ENCODE measurements around the gene LNP1.

Gene LNP1

DNA sequence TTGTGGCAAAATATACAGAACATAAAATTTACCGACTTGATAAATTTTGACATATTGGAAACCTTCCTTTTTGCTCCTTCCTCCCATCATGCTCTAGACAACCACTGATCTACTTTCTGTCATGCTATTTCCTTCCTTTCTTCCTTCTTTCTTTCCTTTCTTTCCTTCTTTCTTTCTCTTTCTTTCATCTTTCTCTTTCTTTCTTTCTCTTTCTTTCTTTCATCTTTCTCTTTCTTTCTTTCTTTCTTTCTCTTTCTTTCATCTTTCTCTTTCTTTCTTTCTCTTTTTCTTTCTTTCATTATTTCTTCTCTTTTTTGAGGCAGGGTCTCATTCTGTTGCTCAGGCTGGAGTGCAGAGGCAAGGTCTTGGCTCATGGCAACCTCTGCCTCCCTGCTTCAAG, 82.2 kb downstream of the LNP1 start:
- no peak for DNase-seq

DNA sequence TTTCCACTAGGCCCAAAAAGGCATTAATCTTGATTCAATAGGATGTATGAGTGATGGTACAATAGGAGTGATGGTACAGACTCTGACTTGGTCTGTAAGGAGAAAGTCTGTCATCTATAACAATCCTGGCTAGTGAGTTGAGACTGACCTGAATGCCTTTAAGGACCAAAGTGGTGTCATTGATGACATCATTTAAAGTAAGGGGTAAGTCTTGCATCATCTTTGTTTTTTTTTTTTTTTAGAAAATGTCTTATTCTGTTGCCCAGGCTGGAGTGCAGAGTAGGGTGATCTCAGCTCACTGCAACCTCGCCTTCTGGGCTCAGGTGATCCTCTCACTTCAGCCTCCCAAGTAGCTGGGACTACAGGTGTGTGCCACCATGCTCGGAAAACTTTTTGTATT, 85.5 kb downstream of the LNP1 start:
- no peak for DNase-seq

DNA sequence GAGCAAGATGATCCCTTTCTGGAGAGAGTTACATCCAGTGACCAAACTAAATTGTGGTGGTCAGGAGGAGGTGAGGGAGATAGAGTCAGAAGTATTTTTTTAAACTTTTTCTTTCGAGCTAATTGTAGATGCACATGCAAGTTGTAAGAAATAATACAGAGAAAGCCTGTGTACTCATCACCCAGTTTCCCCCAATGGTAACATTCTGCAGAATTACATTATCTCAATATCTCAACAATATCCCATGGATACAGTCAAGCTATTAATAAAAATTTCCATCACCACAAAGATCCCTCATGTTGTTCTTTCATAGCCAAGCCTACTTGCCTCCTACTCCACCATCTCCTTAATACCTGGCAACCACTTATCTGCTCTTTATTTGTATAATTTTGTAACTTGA, 87.8 kb downstream of the LNP1 start:
- no peak for DNase-seq

DNA sequence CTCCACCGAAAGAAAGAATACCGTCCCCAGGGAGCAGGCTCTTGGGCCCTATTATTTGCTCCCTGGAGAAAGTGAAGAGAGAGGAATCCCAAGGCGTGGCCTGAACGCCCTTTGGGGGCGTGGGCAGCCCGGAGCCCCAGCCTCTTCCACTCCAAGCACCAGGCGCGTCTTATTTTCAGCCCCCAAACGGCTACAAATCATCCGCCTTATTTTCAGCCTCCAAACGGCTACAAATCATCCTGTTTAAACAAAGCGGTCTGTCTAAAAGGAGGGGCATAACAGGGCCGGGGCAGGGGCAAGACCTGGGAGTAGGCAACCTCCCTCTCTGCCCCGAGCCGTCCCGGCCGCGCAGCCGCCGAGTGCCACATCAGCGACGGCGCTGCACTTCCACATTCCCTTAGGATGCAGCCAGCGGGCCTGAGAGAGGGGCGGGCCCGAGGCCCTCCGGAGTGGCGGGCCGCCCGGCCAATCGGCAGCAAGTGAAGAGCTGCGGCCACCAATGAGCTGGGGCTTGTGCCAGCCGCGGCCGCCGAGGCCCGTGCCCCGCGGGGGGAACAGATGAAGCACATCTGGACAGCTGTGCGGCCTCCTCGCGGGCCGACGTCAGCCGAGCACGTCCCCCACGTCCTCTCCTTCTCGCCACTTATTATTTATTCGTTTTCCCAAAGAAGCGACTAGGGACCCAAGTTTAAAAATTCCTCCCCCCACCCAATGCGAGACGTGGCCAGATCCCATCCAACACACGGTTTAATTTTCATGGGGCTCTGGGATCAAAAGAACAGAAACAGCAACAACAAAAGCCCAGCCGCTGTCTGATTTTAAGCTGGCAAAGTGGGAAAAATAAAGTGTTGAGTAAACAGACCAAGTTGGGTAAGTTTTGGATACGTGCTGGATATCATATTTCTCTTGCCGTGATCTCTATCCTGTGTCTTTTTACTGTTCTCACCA, 91.0 kb downstream of the LNP1 start, which contains the start of gene TMEM45A:
Gene TMEM45A, plus strand, starts transcription at position 561 of the 948 bp plus-strand sequence. CDS start 62,593 bp downstream, outside the sequence.
- peak; percentile 87 for DNase-seq

DNA sequence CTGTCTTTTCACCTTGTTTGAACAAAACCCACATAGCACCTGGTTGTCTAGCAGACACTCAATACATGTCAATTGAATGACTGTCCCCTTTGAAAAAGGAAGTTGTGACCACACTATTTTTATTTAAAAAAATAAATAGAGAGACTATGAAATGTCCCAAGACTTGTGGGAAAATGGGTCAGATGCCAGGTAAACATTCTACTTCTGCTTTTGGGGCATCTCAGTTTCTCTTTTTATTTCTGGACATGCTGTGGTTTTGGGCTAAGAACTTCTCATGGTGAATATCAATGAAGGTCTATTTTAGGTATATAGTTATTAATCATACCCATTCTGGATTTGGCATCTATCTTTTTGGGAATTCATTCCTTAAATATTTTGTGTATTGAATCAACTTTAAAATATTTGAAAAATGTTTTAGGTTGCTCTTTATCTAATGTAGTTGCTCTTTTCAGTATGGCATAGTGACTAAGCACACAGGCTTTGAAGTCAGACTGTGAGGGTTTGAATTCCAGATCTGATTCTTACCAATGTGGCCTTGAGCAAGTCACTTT, 95.4 kb downstream of the LNP1 start:
- DNase-seq: peak; percentile 12

DNA sequence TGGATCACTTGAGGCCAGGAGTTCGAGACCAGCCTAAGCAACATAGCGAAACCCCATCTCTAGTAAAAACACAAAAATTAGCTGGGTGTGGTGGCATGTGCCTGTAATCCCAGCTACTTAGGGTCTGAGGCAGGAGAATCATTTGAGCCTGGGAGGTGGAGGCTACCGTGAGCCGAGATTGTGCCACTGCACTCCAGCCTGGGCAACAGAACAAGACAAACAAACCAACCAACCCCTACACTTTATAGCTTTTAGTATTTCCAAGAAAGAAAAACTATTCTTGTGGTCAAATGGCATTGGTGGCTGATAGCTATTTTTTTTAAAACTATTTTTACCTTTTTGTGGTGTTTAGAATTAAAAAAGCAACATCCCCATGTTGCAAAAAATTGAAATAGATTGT, 98.3 kb downstream of the LNP1 start:
- DNase-seq: no peak

DNA sequence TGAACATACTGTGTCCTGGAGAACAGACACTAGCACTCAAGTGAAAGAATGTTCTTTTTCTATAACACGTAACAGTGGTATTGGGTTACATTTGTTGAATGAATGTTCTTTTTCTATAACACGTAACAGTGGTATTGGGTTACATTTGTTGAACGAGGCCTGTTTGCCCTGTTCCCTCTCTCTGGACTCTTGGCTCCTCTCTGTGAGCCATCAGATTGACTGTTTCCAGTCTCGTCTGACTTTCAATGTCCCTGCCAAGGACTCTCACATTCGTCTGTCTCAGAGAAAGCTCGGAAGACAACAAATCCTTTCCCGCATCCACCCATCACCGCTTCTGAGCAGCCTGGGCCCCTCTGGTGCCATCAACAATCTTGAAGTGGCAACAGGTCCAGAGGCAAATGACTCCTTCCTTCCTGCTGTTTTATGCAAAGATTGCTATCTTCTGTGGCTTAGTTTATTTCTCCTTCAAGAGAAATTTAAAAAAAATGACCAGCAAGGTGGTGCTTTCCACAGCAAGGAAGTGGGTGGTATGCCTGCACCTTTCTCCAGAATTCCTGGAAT, 99.1 kb downstream of the LNP1 start:
- DNase-seq: no peak

DNA sequence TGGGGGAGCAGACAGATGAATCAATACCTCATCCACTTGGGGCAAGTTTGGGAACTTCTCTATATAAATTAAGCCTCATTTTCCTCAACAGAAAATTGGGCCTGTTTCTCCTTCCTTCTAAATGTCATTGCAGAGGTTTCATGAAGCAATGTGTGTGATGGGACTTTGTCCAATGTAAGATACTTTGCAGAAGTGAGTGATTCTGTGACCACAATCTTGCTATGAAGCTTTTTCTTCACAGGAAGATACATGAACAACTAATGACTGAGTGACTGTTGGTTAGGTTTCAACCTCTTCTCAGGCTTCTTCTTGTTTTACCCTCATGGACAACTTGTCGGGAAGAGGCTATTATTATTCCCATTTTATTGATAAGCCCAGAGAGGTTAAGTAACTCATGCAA, 102.1 kb downstream of the LNP1 start:
- DNase-seq: no peak

Measured in hematopoietic multipotent progenitor cell treated with erythropoietin and hydrocortisone succinate and interleukin-3 and kit ligand, for 6 days (in vitro differentiated cells).